DMS53 treated with DMSO at 0.1 percent for 48 hours (cell line): ENCODE measurements around the gene SLIT3.

Experiments used
- DNase-seq: peaks from one replicate; lab custom pipeline; 2025; ENCODE audit not compliant: unreplicated experiment; lab: John Stamatoyannopoulos, UW

SLIT3 gene

GRCh38 chr5:169272111-169272510 lies 28.8 kb downstream of the SLIT3 start:
- no peak for DNase-seq

DNA sequence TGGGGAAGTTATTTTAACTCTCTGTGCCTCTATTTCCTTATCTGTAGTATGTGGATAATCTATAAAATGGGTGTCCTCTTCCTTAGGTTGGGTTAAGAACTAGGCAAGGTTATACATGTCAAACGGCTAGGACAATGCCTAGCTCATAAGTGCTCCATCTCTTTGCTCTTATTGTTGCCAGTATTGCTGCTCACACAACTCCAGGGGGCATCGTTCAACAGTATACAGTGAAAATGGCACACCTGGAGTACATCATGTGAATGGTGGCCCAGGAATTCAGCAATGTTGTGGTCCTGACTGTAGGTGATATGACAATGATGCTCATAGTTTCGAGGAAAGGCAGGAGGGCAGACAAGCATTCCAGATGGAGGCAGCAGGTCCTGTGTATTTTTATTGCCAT lies 30.1 kb downstream of the SLIT3 start:
- no peak for DNase-seq

GRCh38 chr5:169268019-169268418 lies 32.9 kb downstream of the SLIT3 start:
- DNase-seq, result no peak

DNA sequence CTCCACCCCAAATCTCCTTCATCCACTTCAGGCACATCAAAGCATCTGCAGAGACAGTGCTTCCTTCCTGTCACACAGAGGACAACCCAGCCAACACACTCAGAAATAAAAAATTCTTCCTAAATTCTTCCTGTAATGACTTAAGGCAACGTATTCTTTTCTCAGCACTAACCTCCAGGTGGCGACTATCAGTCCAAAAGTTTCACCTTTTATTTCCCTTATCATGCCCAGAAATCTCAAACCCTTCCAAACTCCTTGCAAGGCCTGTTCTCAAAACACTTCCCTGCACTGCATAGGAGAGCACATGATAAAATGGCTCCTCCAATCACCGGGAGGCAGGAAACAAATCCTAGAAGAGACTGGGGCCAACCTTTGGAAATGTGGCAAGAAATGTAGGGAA lies 35.1 kb downstream of the SLIT3 start:
- DNase-seq, result no peak

- DNase-seq, result no peak
Observed at GRCh38 chr5:169263591-169263990, 37.3 kb downstream of the SLIT3 start.

GRCh38 chr5:169260896-169261569 lies 39.9 kb downstream of the SLIT3 start:
- DNase-seq, result no peak

DNA sequence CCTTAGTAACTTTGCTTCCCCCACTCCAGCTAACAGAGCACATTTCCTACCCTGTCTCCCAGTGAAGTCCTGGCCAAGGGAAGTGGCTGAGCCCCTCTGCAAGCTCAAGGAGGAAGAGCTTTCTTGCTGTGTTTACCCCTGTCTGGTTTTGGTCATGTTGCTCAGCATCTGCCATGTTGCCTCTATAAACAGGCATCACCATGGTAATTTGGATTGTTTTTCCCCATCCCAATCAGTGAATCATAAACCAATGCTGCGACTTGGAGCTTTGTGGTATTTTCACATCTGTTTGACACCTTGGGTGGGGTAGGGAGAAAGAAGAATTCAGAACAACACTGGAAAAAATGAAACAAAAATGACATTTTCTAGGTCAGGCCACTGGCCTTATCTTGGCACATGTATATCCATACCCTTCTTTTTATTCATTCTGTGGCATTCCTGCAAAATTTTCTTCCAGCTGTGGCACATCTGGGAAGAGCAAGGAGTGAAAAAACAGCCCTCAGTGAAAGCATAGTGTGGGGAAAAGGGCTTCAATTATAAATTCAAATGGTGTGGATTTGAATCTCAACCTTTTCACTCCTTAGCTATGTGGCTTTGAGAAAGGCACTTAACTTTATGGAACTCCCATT lies 42.5 kb downstream of the SLIT3 start:
- DNase-seq, result no peak

- no peak for DNase-seq
Observed at GRCh38 chr5:169256191-169256590, 44.7 kb downstream of the SLIT3 start.

GRCh38 chr5:169253071-169253470 lies 47.9 kb downstream of the SLIT3 start:
- no peak for DNase-seq

- DNase-seq, result no peak
Observed at GRCh38 chr5:169251333-169252084, 49.4 kb downstream of the SLIT3 start.

- no peak for DNase-seq
Observed at GRCh38 chr5:169250887-169251286, 50.1 kb downstream of the SLIT3 start.

DNA sequence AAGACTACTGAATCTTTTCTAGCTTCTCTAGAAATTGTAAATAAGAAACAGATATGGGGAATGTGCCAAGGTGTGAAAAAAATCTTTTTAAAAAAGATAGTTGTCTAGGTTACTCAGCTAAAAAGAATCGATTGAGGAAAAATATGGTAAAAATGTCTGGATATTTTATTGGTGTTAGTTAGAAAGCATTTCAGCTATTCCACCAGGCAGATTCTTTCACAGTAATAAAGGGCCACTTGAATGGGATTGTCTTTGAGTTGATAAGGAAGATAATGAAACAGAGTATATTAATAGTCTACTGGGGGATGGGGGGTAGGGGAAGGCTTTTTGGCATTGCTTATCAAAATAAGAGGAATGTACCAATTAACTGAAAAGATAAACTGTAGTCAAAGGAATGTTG lies 51.9 kb downstream of the SLIT3 start:
- no peak for DNase-seq

DNA sequence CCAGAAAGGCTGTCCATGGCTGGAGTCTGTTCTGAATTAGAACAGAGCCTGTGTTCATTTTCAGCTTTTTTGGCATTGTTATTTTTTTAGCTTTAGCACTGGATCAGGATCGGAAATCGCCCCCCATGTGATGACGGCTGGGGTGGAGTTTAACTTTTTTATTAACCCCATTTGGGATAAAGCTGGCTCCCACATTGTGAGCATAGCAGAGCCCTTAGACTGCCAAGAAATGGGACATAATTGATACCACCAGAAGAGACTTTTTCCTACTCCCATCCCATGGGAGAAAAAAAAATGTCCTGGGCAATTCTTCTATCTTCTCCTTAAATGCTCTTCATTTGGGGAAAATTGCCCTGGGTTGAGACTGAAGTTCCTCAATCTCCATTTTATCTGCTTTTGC lies 52.4 kb downstream of the SLIT3 start:
- no peak for DNase-seq

- DNase-seq, result no peak
Observed at GRCh38 chr5:169244812-169245211, 56.1 kb downstream of the SLIT3 start.

DNA sequence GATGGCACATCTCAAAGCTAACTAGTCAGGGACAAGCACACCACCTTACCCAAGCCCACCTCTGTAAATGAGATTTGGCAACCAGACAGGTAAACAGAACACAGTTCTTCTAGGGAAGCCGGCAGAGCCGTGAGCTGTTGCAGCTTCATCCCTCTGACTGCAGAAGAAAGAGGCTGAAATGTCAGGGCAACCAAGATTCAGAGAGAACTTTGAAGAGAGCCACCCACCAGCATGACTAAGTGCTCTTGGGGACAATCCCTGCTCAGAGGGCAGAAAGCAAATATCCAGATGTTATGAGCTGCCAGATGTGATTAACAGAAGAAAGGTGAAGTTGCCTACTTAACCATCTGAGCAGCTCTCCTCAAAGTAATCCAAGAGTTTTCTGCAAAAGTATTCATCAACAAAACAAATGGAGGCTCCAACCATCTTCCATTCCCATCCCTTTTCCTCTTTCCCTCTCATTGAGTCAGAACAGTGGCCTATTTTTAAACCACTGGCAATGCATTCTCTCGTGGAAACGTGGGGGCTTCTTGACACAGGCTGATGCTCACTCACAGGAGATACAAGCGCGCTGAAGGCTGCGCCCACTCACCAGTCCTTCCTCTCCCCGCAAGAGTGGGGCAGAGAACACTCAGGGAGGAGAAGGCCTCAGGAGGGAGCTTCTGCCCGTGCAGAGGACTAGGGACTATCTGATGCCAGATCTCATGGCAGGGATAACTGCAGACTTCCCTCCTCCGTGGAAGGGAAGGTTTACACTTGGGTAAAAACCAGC lies 57.1 kb downstream of the SLIT3 start:
- no peak for DNase-seq

GRCh38 chr5:169242849-169243186 lies 58.1 kb downstream of the SLIT3 start:
- DNase-seq, result no peak

DNA sequence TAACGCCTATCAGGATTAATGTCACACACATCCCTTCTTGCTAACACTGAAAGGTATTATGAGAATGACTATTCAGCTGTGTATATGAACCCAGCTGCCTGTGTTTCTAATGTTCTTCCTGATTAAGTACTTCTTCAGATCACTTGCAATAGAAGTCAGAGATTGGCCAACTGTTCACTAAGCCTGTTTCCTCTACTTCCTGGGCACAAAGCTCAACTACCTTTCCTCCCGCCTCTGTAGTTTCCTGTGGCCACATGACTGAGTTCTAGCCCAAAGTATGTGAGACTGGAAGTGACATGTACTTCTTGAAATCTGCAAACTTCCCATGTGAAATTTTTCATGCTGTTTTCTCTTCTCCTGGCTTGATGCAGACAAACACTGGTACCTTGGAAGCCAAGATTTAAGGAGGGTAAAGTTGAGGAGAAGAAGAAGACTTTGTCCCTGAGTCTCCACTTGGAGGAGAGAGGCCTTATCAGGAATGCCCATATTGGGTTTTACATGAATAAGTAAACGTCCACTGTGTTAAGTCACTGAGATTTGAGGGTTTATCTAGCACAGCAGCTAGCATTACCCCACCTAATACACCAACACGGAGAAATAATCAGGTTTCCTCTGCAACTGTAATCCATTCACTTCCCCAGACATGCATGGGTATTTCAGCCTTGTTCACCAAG lies 58.6 kb downstream of the SLIT3 start:
- no peak for DNase-seq

DNA sequence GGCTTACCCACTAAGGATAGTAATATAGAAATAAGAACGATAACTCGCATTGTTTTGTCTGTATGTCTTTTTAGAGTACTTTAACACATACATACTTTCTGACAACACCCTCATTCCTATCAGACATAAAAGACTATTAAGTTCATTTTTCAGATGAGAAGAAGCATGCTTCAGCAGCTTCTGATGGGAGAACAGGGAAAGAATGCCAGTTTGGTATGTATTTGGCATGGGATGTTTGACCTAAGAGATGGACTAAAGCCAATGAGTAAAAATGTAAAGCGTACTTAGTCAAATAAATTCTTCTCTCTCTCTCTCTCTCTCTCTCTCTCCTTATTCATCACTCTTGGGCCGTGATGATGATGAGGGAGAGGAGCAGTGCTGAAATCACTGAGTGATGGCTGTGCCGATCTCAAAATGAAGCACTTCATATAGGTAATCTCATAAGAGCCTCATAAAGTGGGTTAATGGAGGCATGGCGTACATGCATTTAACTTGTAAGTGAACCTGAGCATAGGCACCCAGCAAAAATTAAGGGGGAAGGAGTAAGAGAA lies 71.5 kb downstream of the SLIT3 start:
- DNase-seq, result no peak

- DNase-seq, result no peak
Observed at GRCh38 chr5:169226895-169227294, 74.0 kb downstream of the SLIT3 start.

- no peak for DNase-seq
Observed at GRCh38 chr5:169225830-169226356, 75.0 kb downstream of the SLIT3 start.

- DNase-seq, result no peak
Observed at GRCh38 chr5:169223595-169223953, 77.4 kb downstream of the SLIT3 start.
